NCI-H1436 (cell line): Measurements from ENCODE around the gene TP73.

Experiments used
- DNase-seq: peaks from one replicate; lab custom pipeline; 2025; lab: John Stamatoyannopoulos, UW

The TP73 gene

GRCh38 chr1:3708791-3709190, 56.5 kb downstream of the TP73 start:
- no peak for DNase-seq

DNA sequence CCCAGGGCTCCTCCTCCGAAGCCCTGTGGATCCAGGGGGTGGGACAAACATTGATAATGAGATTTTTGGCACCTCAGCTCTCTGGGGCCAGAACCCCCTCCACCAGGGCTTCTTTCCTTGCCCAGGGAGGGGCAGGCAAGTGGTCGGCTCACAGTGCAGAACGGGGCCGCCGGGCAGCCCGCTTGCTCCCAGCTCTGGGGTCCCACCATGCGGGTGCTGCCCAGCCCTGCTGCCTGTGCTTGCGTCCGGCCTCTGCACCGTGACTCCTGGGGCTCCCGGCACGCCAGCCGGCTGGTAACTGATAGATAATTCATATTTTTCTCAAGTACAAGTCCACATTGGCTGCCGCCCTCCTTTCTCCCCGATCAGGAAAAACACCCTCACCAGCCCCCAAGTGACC, 57.9 kb downstream of the TP73 start:
- no peak for DNase-seq

DNA sequence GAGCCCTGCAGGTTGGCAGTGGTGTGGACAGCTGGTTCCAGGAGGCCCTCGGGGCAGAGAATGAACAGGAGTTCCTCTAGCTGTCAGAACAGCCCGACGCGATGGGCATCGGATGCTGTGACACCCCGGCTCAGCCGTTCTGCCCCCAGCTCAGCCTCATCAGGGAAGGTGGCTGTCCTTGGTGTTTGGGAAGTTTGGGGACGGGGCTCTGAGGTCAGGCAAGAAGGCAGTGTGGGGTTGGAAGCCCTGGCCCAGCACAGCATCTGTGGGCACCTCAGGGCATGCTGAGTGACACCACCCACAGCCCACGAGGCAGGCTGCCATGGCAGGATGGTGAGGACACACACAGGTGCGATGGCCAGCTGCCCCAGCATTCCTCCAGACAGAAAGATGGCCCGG, 59.1 kb downstream of the TP73 start:
- no peak for DNase-seq

DNA sequence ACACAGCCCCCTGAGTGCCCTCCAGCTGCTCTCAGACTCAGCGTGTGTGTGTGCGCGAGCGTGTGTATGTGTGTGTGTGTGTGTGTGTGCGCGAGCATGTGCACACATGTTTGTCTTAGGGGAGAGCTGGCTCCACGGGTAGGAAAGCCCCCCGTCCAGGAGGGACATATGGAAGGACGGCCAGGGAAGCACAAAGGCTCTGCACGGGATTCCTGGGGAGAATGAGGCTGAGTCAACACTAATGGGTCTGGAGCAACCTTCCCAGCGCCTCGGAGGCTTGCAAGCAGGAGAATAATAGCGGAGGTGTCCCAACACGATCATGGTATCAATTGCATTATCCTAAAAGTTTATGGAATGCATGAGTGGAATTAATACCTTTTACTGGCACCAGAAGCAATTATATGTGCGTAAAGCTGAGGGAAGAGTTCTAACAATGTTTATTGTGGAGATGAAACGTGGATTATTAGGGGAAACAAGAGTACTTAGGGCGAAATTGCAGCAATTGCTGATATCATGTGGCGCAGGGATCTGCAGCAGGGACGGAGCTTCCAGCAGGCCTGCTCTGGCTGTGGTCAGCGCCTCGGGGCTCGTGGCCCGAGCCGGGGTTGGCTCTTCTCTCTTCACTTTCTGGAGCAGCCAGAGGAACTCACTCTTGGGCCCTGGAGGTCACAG, 59.6 kb downstream of the TP73 start:
- DNase-seq: no peak

DNA sequence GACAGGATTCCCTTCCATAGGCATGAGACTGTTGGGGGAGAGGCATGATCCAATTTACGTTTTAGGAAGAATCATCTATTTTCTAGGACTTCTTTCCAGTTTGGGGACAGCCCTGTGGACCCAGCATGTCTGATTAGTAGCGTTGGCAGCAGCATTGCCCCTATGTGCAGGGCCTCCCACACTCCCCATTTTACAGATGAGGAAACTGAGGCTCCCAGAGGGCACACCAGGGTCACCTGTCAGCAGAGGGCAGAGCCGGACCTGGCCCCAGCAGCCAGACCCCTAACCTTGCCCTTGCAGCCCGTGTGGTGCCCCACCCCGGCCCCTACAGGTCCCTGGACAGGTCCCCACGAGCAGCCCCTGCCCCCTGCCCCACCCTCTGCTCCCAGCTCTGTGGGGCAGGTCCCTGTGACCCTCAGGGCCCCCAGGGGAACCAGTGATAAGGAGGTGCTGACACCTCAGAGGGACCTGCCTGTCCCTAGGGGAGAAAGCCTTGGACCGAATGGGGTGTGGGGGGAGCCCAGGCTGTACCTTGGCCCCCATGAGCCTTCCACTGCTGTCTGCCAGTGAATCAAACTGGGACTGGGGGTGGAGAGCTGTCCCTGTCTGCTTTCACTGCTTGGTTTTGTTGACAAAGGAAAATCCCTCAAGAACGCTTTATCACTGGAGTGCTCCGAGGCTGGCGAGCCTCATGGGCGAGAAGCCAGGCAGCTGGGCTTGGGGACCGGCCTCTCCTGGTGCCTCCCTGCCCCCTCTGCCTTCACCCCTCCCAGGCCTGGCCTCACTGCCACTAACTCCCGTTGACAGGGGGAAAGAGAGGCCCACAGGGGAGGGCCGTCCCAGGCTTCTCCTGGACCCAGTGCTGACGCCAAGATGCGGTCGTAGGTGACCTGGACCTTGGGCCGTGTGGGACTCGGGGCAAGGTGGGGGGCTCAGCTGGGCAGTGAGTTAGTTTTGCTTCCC, 60.5 kb downstream of the TP73 start:
- DNase-seq: no peak

GRCh38 chr1:3713840-3714239, 61.5 kb downstream of the TP73 start:
- no peak for DNase-seq

DNA sequence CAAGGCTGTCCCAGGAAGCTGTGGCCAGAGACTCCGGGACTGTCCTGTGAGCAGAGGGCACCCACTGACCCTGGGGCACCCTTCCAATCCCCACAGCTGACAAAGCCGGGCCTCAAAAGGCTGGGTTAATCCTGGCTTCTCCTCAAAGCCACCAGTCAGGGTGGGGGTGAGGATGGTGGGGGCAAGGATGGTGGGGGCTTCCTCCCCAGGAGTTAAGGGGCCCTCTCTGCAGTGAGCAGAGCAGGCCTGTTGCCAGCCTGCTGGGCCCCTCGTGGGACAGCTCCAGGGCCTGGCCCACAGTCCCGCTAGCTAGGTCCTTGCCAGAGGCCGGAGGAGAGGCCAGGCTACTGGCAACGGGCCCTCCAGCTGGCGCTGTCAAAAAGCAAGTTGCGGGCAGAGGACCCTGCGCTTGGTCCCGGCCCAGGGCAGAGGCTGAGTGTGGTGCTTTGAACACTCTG, 62.0 kb downstream of the TP73 start:
- DNase-seq: no peak

DNA sequence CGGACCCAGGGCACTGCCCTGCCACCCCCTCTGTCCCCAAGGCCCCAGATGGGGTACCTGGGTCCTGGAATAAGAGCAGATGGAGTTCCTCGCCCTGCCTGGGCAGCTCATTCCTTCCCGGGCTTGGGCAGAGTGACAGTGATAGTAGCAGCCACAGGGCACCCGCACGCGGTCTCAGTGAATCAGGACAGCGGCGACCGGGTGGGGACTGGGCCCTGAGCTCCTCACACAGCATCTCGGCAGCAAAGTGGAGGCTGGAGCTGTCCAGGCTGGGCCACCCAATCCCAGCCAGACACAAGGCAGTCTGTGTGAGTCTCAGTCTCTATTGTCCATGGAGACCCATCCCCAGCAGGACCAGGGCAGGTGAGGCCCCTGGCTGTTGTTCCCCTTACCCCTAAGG, 62.5 kb downstream of the TP73 start:
- no peak for DNase-seq

DNA sequence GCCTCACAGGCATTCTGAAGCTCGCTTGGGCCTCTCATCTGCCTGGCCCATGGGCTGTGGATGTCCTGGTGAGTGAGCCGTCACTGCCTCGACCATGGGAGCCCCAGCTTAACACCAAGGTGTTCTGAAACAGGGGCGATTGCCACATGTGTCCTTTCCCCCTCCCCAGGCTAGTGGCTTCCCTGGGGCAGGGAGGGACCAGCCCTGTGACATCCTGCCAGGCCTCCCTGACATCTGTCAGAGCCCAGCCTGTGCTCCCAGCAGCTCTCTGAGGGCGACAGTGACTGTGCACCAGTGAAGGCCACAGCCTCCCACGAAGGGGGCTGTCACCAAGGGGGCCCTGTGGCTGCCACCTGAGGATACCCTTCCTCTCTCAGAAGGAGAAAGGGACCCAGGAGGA, 64.0 kb downstream of the TP73 start:
- no peak for DNase-seq

GRCh38 chr1:3717041-3717714, 64.9 kb downstream of the TP73 start:
- peak; percentile 28 for DNase-seq

DNA sequence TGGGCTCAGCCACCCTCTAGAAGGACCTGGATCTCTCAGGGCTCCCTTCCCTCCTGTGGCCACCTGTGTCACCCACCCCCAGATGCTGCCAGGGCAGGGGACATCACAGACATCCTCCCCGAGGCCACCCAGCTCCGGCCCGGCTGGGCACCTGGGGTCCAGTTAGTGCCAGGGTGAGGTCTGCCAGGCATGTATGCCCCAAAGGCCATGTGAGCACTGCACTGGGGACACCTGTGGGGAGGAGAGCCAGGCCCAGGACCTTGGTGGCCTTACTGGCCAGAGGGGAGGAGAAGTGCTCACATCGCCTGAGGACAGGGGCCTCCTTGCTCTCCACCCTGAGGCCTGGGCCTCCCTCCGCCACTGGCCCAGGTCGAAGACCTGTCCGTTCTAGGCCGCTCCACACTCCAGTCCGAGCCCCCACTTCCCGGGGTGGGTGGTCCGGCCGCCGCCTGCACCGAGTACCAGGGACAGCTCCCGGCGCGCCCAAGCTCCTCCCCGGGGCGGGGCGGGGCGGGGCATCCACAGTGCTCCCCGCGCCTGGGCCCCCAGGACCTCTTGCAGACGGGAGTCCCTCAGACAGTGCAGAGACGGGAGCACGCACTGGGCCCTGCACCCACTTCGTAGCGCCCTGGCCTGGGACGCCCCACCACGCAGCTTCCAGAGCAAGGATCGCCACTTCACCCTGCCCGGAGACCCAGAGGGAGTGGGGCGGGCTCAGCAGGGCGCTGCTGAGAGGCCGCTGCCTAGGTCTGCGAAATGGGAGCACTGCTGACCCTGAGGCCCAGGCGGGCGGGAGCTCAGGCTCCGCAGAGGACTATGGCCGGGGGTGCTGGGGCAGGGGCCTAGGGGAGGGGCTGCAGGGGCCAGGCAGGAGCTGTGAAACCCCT, 65.6 kb downstream of the TP73 start:
- DNase-seq: no peak

GRCh38 chr1:3718764-3719163, 66.4 kb downstream of the TP73 start:
- DNase-seq: peak; percentile 48

DNA sequence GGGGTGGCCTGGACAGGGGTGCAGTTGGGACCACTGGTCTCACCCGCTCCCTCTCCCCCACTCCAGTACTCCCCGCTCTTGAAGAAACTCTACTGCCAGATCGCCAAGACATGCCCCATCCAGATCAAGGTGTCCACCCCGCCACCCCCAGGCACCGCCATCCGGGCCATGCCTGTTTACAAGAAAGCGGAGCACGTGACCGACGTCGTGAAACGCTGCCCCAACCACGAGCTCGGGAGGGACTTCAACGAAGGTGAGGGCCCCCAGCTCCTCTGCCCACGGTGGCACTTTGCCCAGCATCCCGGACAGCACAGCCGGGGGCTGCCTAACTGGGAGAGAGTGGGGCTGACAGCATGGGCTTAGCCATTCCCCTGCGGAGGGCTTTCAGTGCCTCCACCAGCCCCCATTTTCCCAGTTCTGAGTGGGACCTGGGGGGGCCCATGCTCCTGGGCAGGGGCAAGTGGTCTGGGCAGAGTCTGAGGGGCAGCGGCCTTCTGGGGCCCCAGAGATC, 69.7 kb downstream of the TP73 start:
- no peak for DNase-seq

GRCh38 chr1:3722846-3723245, 70.5 kb downstream of the TP73 start:
- no peak for DNase-seq

DNA sequence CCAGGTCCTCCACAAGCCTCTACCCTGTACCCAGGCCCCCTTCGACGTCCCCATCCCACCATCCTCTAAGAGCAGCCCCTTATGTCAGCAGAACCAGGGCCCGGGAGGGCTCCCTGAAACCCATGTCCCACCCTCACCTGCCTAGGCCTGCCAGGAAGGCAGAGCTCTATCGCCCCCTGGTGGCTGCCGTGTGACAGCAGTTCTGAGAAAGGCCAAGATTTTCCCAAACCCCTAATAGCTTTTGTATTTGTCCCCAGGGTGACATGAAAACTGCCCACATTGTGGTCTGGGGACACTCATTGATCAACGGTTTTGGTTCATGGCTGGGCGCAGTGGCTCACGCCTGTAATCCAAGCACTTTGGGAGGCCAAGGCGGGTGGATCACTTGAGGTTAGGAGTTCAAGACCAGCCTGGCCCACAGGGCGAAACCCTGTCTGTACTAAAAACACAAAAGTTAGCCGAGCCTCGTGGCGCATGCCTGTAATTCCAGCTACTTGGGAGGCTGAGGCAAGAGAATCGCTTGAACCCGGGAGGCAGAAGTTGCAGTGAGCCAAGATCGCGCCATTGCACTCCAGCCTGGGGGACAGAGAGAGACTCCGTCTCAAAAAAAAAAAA, 72.2 kb downstream of the TP73 start:
- peak; percentile 75 for DNase-seq

DNA sequence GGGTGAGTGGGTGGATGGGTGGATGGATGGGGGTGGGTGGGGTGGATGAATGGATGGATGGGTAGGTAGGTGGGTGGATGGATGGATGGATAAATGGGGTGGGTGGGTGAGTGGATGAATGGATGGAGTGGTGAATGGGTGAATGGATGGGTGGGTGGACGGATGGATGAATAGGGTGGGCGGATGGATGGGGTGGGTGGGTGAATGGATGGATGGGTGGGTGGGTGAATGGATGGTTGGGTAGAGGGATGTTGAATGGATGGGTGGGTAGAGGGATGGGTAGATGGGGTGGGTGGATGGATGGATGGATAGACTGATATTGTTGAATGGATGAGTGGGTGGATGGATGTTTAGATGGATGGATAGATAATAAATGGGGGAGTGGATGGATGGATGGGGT, 73.0 kb downstream of the TP73 start:
- no peak for DNase-seq

DNA sequence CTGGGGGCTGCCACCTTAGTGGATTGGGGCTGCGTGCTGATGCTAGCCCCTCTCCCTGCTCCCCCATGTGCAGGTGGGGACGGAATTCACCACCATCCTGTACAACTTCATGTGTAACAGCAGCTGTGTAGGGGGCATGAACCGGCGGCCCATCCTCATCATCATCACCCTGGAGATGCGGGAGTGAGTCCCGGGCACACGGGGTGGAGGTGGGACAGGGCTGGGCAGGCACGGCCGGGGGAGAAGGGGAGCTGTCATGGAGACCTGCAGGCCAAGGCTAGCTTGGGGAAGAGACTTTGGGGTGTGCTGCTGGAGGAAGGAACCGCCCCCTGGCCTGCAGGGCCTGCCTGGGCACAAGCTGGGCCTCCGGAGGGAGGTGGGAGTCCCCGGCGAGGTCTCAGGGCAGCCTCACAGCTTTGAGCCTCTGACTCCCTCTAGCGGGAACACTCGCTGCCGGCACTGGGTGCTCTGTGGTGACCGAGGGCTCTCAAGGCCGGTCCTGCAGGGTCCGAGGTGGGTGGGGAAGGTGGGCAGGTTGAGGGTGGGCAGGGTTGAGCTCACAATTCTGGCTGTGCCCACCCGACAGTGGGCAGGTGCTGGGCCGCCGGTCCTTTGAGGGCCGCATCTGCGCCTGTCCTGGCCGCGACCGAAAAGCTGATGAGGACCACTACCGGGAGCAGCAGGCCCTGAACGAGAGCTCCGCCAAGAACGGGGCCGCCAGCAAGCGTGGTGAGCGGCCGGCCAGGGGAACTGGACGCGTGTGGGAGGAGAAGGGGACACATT, 74.9 kb downstream of the TP73 start:
- no peak for DNase-seq

GRCh38 chr1:3727825-3728776, 75.8 kb downstream of the TP73 start:
- DNase-seq: no peak
